Activated CD4-positive, alpha-beta T cell treated with anti-CD3 and anti-CD28 coated beads, Interleukin-2, Interleukin-6, amounts not matched to agents 100 ng/mL and 50 ng/mL, durations not matched to agents 16 hours and 8 hours (primary cell): ENCODE data around the gene AFF3.

Source experiments
- DNase-seq: peaks from one replicate; pipeline ENCODE4 v3.0.0-alpha.2; 2020

Gene AFF3

DNA sequence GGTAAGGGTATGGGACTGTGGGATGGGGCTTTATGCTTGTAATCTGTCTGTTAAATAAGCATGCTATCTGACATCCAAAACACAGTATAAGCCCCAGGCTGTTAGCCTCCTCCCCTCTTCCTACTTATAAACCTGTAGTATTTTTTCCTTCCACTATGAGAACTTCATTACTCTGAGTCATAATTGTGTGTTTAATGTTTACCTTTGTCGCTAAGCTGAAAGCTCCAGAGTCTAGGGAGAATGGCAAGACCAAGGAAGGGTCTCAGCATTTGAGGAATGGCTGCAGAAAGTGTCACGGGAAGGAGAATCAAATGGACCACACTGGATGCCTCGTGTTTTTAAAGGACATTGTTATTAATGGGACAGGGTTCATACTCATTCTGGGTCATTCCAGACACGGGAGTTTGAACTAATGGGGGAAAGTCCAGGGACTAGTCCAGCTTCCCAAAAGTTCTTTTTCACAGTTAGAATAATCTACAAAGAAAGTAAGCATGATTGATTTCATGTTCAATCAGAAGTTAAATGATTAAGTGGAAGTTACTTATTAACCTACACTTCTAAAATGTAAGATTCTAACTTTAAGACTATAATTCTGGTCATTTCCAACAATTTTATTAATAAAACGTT lies 292.2 kb downstream of the AFF3 start:
- no peak for DNase-seq

DNA sequence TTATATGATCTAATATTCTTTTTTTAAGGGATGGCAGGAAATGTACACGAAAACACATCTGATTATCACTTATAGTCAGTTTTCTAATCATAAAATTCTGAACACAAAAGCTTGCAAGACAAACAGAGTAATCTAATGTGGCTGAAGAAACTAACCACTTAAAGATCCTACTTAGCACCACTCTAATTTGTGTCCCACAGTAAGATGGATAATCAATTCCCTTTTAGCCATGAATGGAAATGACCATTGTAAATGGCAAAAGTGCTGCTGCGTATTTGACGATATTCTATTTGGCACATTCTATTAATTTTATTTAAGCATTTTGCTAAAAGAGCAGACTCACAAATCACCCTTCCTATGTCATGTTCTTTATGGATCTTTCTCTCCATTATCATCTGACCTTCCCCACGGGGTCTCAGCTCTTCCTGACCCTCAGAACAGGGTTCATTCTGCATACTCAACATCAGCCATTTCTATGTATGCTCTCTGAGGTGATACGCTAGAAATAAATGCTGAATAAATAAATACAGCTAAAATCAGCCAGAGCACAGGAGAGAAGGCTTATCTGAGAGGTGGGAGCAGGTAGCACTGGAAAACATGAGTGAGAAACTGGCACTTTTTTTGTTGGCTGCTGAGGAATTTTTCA lies 295.8 kb downstream of the AFF3 start:
- no peak for DNase-seq

DNA sequence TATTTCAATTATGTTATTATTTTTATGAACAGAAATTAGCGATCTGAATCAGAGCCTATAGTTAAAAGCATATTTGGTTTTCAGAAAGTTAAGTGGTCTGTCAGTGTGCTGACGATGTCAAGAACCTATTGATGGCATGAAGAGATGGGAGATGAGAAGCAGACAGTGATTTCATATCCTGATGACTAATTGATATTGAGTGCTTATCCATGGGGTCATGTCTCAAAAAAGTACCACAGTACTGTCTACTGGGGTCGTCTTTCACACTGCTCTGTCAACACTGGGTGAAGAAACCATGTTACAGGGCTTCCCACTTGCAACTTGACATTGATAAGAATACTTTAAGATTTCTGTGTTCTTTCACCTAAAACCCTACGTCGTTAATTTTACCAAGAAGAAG lies 297.1 kb downstream of the AFF3 start:
- no peak for DNase-seq

DNA sequence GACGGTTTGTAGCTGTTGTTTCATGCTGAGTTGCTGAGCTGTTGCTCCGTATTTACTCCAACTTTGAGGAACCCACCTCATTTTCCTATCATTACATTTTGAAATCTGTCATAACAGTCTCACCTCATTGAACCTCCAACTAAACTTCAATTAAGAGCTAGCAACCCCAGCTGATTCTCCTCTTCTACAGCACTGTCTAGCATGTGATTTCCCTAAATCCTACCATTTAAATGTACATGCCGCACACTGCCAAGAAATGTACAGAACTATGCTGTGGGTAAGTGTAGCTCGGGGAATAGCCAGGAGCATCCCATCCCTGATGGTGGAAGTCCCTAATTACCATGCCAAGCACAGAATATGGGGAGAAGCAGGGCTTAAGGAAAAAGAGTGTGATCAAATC lies 299.9 kb downstream of the AFF3 start:
- DNase-seq = no peak

DNA sequence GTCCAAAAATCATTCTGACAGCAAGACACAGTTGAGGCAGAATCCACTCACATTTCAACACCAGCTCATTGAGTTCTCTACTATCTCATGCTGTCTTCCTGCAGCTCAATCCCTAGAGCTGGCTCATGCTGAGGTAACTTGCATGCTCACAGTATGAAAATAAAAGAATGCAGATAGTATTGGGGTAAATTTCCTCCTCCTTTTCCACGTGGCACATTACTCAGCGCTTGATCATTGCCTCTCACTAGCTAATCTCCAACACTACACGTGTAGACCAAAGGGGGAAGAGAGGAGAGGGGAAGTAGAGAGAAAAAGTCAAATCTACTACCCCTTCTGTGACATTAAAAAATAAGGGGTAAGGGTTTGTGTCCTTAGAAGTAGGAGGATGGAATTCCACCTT lies 300.6 kb downstream of the AFF3 start:
- no peak for DNase-seq

DNA sequence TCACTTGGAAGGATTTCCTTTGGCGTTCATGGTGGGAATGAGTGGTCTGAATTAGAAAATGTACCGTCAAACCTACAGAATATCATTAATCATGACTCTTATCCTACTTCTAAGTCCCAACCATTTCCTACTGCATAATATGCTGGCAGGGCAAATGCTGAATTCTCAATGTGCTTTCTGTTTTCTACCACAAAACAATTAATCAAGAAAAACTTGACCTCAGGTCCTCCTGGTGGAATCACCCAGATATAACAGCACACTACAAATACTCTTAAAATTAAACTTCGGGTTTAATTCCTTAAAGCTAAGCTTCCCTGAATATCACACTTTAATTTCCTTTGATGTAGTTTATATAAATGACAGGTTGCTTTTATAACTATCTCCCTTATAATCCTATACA lies 301.6 kb downstream of the AFF3 start:
- no peak for DNase-seq

DNA sequence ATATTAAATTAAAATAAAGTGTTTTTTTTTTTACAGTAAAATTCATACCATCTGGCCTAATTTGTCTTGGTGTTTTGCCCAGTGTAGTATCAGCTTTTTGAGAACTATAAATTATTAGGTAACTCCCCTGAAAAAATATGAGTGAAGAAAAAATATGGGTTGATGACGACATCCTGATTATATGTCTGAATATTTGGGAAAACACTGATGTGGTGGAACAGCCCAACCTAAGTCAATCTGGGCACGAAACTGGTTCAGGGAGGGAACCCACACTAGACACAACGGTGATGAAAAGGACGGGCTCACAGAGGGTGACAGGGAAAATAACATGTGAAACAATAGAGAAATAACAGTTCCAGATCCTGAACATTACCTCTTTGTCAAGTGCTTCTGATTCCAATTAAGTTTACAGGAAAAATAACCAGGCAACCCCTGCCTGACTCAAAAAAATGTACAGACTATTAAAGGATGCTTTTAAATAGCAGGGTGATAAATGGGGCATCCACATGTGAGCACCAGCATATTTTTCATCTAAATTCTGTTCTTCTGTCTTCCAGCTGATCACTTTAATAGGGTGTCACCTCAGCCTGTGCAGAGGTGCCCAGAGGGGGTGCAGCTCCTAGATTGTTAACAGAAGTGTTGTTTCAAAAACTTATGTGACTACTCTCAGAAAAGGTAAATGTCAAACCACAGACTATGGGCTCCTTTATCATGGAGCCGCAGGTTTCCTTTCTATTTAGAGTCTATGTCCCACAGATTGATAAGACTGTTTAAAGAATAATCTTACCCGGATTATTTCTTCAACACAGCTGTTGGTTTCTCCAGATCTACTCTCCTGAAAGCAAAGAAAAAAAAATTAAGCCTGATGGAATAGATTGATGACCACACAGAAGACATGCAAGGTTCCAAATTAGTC lies 305.4 kb downstream of the AFF3 start:
- no peak for DNase-seq

DNA sequence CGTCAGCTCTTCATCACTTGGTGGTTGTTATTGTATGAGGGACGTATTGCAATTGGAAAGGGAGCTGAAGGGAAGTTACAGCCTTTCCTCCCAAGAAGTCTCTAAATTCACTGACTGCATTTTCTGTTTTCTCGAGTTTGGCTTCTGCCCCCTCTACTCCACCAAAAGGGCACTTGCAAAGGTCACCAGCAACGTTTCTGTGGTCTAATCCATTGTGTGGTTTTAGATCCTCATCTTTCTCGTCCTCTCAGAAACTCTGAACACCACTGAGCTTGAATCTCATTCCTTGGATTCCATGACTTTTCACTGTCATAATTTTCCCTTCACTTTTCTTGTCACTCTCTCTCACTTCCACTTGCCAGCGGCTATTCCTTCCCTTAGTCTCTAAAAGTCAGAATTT lies 308.0 kb downstream of the AFF3 start:
- no peak for DNase-seq

DNA sequence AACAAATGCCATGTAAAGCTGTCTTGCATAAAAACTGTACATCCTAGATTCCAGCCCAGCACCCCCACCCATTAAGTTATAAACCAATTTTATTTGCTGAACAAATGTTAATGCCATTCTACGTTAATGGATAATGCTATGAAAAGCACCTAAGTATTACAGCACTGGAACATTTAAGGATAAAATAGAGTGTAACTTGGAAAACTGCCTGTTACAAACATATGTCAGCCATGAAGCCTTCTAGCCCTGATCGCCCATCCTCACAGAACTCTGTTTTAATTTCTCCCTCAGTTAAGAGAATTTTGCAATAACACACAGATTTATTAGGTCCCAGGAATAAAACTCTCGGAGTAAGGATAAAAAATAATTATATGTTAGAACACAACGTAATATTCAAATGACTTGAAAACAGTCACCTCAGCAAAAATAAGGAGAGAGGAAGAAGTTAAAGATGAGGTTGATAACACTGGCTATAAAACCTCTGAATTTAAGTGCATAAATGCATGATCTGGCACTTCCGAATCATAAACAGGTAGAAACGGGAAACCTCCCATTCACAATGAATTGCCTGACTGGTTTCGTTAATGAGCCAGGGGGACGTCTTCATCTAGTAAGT lies 308.7 kb downstream of the AFF3 start:
- DNase-seq = no peak

DNA sequence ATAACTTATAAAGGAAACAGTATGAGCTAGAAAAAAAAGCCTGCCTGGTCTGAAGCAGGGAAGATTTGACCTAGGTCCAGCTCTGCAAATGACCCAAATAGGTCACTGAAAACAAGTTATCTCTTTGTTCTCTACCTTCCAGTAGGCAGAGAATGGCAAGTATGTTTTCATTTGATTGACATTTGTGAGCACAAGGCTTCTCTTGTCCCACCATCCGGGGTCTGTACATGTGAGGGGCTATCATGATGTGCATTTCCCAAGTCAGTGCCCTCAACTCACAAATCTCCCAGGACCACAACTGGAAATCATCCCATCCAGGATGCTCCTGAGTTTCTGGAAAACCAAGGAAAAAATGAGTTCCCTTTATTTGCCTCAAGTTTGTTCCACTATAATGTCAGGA lies 309.5 kb downstream of the AFF3 start:
- DNase-seq = no peak

DNA sequence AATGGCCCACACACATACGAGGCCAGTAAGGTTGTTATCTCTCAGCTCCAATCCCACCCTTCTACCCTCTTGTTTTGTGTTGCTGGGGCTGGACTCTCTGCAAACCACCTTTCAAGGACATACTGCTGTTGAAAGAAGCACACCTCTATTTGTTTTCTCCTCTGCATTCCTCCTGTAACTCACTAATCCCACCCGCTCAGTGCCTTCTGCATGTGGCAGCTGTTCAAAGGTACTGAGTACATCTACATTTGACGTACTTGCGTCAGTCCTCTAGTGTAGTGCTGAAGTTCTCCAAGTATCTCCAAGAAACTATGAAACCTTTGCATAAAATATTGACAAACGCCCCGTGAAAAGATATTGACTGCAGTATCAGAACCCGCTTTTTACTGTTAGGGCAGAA lies 310.6 kb downstream of the AFF3 start:
- DNase-seq = no peak

DNA sequence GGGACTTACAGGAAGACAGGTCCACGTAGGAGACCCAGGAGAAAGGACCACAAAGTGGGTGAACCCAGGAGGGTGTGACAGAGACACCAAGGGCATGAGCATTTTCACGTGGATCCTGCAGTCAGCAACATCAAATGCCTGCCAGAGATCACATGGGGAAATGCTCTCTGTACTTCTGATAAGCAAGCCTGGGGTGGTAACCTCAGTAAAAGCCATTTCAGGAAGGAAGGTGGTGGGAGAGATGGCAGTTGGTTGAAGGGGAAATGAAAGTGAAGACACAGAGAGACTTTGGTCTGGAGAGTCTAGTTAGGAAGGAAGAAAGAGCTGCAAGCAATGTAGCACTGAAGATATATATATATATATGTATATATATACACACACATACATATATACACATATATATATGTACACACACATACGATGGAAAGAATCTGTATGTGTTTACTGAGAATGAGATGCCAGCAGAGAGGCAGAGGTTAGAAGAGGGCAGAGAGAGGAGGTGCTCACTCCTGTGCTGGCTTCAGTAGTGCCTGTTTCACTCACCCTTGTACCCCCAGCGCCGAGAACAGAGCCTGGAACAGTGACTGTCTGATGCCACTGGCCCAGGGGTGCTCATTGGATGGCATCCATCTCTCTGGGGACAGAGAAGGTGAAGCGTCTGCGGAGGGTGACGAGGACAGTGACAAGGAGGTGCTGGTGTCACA lies 314.9 kb downstream of the AFF3 start:
- no peak for DNase-seq

DNA sequence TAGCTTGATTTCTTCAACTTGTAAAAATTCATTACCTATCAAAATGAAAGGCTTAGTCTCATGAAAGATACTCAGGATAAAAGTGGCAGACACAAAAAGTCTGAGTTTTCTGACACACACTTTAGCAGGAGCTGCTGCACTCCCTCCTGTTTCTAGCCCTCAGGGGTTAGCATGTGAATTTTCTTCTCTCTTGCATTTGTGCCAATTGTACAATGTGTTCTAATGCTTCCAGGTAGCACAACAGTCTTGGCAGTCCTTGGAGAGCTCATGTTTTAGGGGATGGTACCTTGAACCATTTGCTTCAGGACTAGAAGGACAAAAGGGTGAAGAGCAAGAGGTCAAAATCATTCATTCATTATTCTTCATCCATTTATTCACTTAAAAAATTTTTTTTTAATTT lies 316.8 kb downstream of the AFF3 start:
- DNase-seq = no peak

DNA sequence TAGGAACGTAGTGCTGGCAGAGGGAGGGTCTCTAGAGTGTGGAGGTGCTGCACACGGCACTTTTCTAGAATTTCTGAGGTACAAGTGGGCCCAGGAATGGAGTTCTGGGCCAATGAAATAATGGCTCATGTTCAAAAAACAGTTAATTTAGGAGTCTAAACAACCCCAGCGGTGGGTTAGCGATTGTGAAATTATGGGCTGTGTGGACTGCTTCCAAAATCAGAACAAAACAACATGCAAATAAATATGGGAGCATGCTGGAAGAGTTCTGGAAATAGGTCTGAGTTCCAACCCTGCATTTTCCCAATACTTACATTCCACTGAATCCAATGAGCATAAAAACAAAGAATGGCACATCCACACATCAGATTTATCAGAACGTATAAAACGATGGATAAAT lies 317.6 kb downstream of the AFF3 start:
- DNase-seq = no peak

DNA sequence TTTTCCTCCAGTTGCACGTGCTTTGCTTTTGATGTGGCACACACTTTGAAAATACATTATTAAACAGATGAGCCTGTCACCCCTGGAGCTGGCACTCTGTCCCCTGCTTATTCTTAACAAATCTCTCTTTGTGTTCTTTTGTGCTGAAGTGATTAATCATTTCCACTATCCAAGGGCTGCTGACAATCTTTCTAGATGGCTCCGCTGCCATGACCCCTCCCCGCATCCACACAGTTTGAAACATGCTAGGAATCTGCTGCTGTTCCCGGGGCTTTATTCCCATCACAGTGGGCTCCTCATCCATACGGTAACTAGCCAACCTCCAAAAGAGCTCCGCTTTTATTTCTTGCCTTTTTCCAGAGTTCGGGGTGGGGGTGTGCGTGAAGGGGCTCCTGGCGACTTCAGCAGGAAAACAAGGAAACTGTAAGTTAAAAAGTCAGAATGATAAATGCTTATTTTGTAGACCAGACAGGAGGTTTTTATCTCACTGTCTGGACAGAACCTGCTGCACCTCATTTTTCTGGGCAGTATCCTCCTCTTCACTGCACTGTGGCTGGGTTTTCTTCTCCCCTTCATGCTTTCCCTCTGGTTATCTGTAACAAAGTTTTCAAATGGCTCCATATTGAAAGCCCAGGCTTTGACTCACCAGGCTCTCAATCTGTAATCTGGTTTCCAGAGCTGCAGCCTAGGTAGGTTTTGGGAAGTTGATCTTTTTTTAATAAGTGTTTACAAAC lies 319.7 kb downstream of the AFF3 start:
- DNase-seq = no peak

DNA sequence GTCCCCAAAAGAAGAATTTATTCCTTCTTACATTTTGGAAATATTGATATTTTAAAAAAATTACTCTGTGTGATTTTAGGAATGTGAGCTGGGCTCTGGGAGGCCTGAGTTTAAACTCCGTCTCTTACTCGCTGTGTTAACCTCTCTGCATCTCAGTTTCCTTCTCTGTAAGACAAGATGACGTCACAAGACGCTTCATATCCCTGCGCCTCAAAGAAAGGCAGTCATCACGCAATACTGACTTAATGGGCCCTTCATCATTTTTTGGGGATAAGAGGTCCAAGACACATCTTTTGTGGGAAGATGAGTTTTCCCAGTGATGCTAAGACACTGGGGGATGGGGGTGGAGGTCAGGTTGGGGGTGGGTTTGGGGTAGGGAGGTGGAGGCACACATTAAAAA lies 320.4 kb downstream of the AFF3 start:
- DNase-seq = no peak

DNA sequence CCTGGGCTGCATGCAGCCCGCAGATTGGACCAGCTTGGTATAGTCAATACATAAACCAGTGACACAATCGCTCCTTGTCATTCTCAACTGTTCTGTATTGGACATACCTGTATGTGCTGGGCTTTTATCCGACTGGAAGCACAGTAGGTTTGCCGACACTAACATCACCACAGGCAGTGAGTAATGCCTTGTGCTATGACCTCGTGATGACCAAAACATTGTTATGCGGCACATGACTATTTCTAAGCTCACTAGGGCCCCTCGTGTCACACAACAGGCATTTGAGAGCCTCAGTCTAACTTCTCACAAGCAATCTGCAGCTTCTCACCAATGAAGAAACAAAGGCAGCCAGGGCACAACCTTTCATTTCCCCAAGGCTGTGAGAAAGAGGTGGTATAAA lies 320.8 kb downstream of the AFF3 start:
- DNase-seq = no peak

DNA sequence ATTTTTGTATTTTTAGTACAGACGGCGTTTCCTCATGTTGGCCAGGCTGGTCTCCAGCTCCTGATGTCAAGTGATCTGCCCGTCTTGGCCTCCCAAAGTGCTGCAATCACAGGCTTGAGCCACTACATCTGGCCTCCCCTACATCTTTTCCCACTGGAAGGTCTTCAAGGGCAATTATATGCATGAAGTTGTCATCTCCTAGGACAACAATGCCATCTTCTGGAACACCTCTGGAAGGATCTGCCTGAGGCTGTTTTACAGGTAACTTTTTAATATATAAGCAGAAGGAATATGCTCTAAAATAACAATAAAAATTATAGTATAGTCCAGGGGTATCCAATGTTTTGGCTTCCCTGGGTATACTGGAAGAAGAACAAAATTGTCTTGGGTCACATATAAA lies 321.4 kb downstream of the AFF3 start:
- no peak for DNase-seq

DNA sequence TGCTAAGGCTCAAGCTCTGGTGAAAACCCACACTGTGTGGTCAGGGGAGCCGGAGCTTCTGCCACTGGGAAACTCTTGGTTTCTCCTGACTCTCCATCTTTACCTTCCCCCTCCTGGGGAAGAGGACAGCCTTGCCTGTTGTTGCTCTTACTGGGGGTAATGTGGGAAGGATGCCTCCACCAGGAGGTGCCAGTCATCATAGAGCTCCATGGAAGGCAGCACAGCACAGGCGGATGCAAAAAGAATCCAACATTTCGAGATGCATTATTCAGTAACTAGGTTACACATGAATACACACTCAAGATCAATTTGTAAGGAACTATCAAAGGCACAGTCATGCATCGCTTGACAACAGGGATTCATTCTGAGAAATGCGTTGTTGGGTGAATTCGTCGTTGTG lies 322.6 kb downstream of the AFF3 start:
- no peak for DNase-seq

DNA sequence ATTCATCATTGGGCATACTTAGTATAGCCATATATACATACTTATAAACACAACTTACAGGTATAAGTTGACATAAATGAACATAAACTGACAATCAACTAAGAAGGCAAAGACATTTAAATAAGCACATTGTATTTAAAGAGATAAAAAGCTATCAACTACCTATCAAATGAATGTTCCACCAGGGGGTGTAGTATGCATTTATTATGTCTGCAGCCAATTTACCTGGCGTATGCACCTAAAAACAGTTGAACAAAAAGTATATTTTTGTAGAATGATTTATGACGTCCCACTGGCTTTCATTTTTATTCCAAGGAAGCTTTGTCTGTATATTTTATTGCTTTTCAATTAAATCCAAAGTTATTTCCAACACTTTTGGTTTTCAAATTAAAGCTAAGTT lies 323.5 kb downstream of the AFF3 start:
- no peak for DNase-seq

DNA sequence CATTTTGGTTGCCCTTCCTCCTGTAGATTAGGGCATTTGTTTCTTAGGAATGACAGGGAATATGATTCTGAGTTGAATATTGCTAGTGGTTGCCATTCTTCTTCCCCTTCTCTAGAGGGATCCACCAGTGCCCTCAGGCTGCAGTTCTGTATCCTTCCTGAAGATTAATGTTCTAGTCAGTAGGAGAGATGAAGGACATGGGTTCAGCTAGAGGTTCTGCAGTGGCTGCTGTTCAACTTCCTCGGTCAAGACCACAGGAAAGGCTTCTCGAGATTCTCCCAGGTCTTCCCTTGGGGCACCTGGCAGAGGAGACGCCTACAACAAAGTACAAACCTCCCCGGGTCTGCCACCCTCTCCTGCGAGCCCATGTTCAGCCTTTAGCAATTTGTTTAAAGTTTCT lies 325.5 kb downstream of the AFF3 start:
- DNase-seq = no peak

DNA sequence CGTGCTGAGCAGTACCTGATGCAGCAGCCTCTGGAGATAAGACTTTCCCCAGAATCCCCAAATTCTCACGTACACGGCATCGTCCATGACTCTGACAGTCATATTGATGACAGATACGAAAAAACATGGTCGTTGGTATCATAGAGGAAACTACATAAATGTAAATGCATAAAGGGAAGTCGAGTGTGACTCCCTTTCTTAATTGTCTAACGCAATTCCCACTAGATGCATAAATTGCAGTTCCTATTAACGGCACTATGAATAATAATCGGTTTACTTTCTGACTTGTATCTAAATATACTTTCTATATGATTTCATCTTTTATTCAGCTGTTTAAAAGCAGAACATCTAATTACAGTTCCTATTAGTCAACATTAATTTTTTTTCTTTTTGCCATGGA lies 330.0 kb downstream of the AFF3 start:
- no peak for DNase-seq
